ENCODE results near the gene MSLN. TPM values are rescaled to one million over a fixed set of nuclear protein-coding genes. Genes with fewer than 3 reads are reported as not detected.

MSLN gene
- total and polyA plus RNA-seq, 2 experiments from 2014 or later, result 0.10 TPM; not detected in 1

- Mint-ChIP-seq H3K36me3 (ENCODE audit: low read depth) (no peaks in the 10 kb centered on the region), H3K27ac (no peak overlapping the region), H3K9me3 (no peaks in the 10 kb centered on the region), H3K27me3 (ENCODE audit: insufficient read depth, low read depth, poor library complexity) (peaks cover 10% of the 10 kb centered on the region), H3K4me1 (no peaks in the 10 kb centered on the region), H3K4me3 (no peak overlapping the region)
- TF ChIP-seq EZH2 (IDR thresholded peaks at IDR 0.05; ENCODE audit: low read depth, unreplicated experiment) (no peak), STAT1 (IDR thresholded peaks at IDR 0.05; ENCODE audit: unreplicated experiment) (no peak), ETS1 (IDR thresholded peaks at IDR 0.05) (no peak), CTCF (conservative IDR thresholded peaks at IDR 0.05; ENCODE audit: low read depth in 2 of 2) (no peak), EZH2phosphoT487 (IDR thresholded peaks at IDR 0.05; ENCODE audit: unreplicated experiment) (no peak), ZNF331 (CRISPR knock-in tag; IDR thresholded peaks at IDR 0.05; ENCODE audit: low read depth) (no peak)
- Histone ChIP-seq H3K36me3 (ENCODE audit: insufficient read depth) (no peaks in the 10 kb centered on the region), H3K9me2 (ENCODE audit: insufficient read depth) (no peaks in the 10 kb centered on the region), H3F3A (replicated peaks; ENCODE audit: low read depth) (peaks cover 3% of the 10 kb centered on the region; the same call in 1 of the 2 replicates), H3K27ac (ENCODE audit: low read depth) (no peak overlapping the region), H3K4me3 (no peak overlapping the region), H3K79me2 (replicated peaks; ENCODE audit: insufficient read depth) (no peaks in the 10 kb centered on the region), H3K4me2 (no peak overlapping the region), H3K27me3 (ENCODE audit: insufficient read depth) (no peaks in the 10 kb centered on the region), H2AFZ (no peak overlapping the region), H3K4me1 (ENCODE audit: insufficient read depth) (no peaks in the 10 kb centered on the region), H4K20me1 (replicated peaks; ENCODE audit: insufficient read depth) (no peaks in the 10 kb centered on the region)
- no peak for ATAC-seq
- no peak for DNase-seq (ENCODE audit: low spot score)
Measured at GRCh38 chr16:772959-773358, 12.4 kb downstream of the MSLN start.

GRCh38 chr16:774086-775001, 13.8 kb downstream of the MSLN start:
- no peak overlapping the region for H3K27ac ChIP-seq (ENCODE audit: low read depth)
- no peak for DNase-seq (ENCODE audit: low spot score)
- no peaks in the 10 kb centered on the region for H3K36me3 ChIP-seq (ENCODE audit: insufficient read depth)
- no peaks in the 10 kb centered on the region for H3K27me3 ChIP-seq (ENCODE audit: insufficient read depth)
- peaks cover 3% of the 10 kb centered on the region; the same call in 1 of the 2 replicates for H3F3A ChIP-seq (replicated peaks; ENCODE audit: low read depth)
- H3K9me2 ChIP-seq (ENCODE audit: insufficient read depth), result no peaks in the 10 kb centered on the region
- Mint-ChIP-seq H3K36me3 (ENCODE audit: low read depth) (no peaks in the 10 kb centered on the region), H3K27ac (no peak overlapping the region), H3K4me1 (no peaks in the 10 kb centered on the region), H3K27me3 (ENCODE audit: insufficient read depth, low read depth, poor library complexity) (peaks cover 8% of the 10 kb centered on the region), H3K4me3 (no peak overlapping the region), H3K9me3 (no peaks in the 10 kb centered on the region)
- no peak overlapping the region for H2AFZ ChIP-seq
- no peak for ATAC-seq
- H4K20me1 ChIP-seq (replicated peaks; ENCODE audit: insufficient read depth), result no peaks in the 10 kb centered on the region
- no peaks in the 10 kb centered on the region for H3K4me1 ChIP-seq (ENCODE audit: insufficient read depth)
- H3K4me2 ChIP-seq, result no peak overlapping the region
- no peaks in the 10 kb centered on the region for H3K79me2 ChIP-seq (replicated peaks; ENCODE audit: insufficient read depth)
- H3K4me3 ChIP-seq, result no peak overlapping the region
- TF ChIP-seq ZNF114 (CRISPR knock-in tag; IDR thresholded peaks at IDR 0.05) (no peak), ETS1 (IDR thresholded peaks at IDR 0.05) (no peak), STAT1 (IDR thresholded peaks at IDR 0.05; ENCODE audit: unreplicated experiment) (no peak), ZNF462 (CRISPR knock-in tag; IDR thresholded peaks at IDR 0.05) (no peak)
